SW 1271 (cell line): ENCODE measurements around the gene PLD1.
"Not testable (repeated sequence)": the region's sequence is repeated elsewhere in the genome, so short reads cannot be mapped to it uniquely, and the experiment has no call there.

Experiments
- DNase-seq, 2 experiments: peaks; one replicate each; lab custom pipeline; 2025; lab: John Stamatoyannopoulos, UW

Gene PLD1

DNA sequence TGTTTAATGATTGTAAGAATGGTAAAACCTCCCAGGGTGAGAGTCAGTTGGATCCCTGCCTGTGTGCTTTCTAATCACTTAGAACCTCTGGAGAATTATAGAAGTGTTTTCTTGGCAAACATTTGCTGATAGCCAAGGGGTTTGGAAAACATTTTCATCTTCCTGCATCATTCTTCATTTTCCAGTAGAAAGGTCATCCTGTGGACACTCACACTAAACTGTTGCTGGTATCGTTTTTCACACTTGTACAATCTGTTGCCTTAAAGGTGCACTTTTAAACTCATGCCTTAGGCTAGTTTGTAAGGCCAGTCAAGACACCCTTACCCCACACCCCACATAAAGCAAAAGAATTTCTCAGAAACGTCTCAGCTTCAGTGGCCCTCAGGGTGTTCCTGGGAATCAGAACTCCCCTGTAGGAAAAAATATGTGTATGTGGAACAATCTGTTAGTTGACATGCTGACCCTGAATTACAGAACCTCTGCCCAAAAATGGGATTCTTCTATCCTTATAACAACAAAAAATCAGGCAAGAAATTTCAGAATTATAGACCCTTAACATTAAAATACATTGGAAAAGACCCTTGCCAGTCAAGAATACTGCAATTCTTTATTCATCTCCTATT is 5.8 kb upstream of the PLD1 start:
- no peak for DNase-seq

DNA sequence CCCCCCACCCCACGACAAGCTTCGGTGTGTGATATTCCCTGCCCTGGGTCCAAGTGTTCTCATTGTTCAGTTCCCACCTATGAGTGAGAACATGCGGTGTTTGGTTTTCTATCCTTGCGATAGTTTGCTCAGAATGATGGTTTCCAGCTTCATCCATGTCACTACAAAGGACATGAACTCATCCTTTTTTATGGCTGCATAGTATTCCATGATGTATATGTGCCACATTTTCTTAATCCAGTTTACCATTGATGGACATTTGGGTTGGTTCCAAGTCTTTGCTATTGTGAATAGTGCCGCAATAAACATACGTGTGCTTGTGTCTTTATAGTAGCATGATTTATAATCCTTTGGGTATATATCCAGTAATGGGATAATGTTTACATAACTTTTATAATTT is 4.4 kb upstream of the PLD1 start:
- not testable (repeated sequence) for DNase-seq

DNA sequence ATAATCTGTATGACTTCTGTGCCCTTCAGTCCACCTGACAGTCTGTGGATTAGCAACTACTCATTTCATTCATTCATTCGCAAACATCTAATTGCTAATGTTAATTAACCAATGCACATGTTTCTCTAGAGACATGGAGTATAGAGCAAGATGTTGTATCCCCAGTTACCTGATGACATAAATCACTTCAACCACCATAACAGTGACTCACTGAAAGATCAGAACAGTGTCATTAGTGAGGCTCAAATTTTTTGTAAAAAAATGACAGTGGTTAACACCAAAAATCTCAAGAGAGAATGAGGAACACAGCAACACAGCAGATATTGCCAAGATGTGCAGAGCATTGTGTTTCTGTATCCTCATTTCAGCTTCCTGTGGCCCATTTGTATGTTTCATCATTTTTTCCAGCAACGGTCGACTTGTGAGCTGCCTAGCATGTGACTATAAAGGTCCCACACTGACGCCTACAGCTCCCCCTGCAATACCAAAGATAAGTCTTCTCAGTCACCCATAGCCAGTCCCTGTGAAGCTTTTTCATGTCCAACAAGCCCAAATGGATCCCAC is 3.7 kb upstream of the PLD1 start:
- DNase-seq: no peak

DNA sequence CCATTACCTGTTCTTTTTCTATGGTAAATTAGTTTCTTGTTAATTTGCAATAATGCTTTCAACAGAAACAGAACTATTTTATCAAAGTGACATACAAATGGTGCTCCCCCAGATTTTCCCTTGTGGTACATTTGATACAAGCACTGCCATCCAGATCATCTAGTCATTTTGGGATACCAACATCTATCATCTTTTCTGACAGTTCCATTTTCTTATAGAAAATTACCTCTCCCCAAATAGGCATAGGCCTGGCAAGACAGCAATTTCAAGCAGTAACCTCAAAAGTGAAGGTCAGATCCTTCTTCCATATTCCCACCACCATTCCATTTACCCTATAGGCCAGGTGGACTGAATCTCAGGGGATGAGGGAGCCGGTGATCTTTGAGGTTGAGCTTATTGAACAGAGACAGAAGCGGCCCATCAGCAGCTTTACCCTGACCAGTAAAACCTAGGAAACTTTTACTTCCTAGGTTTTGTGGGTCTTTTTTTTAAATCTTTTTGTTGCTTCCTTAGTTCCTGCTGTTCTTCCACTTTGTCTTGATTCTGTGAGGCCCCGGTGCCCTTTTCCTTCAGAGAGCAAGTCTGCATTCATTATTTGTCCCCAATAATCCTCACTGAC is 3.1 kb upstream of the PLD1 start:
- DNase-seq: no peak

DNA sequence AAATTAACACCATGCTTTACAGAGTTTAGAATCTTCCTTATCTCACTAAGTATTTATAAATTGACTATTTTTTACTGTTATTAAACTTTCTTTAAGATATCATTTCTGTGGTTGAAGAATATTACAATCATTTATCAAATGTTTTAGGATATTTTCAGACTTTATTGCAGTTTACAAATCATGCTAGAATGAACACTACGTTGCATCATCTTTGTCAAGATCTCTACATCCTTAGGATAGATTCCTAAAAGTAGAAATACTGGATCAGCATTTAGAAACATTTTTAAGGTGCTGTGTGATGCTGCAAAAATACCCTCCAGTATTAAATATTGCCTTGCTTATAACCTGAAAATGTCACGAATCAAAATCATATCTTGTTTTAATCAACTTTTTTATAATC is 2.5 kb upstream of the PLD1 start:
- DNase-seq: no peak

DNA sequence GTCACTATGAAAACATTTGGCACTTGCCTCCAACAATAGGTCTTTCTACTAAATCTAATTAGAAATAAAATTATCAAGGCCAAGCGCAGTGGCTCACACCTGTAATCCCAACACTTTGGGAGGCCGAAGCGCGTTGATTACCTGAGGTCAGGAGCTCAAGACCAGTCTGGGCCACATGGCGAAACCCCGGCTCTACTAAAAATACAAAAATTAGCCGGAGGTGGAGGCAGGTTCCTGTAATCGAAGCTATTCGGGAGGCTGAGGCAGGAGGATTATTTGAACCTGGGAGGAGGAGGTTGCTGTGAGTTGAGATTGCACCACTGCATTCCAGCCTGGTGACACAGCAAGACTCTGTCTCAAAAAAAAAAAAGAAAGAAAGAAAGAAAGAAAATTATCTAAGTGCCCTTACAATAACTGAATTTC is 1.6 kb upstream of the PLD1 start:
- DNase-seq: peak in 1 of 2 experiments; percentile 36

DNA sequence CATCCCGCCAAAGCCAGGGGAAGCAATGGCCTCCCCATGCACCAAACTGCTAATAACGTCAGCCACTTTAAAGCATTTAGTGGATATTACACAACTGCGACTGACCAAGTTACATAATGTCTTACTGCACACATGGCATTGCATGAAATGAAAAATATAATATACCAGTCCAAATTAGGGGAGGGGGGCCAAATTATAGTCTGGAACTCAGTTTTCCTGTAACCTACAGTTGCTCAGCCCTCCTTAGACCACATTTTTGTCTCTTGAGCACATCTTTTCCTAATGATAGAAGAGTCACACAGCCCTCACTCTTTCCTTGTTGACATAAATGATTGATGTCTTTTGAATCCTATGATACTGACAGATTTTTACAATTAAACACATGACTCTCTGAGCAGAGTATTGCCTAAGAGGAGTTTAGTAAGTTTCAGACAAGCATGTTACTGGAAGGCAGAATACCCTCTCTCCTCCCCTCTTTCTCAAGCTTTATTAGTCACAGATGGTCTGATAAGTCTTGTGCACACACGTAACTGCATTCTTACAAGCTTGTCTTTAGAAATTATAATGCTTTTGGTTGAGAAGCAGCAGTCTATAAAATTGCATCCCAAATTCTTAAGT is 1.1 kb upstream of the PLD1 start:
- peak; percentile 22 to 65 for DNase-seq

DNA sequence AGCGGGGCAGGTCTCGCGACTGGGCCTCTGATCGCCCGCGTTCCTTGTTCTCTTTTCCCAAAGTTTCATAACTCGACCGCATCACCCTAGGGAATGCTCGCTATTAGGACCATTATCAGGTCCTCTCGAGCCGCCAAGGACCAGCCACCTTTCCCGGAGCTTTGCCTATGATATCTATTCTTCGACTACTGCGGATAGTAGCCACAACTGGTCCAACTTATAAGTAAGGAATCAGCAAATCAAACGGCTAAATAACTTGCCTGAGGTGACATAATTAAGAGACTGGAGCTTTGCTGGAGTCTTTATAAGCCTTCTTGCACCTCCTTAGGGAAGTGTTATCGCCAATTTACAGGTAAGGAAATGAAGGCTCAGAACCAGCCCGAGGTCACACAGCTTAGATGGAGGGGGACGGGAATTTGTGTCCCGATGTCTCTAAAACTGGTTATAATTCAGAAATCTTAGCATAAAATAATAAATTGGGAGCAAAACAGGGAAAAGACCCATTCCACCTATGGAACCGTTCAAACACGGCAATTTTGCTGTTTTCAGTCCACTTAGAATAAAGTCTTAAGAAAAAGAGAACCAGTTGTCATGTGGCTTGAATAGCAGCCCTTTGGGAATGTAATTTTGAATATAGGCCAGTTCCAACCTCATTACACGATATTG is 479 bp upstream of the PLD1 start:
- no peak for DNase-seq

DNA sequence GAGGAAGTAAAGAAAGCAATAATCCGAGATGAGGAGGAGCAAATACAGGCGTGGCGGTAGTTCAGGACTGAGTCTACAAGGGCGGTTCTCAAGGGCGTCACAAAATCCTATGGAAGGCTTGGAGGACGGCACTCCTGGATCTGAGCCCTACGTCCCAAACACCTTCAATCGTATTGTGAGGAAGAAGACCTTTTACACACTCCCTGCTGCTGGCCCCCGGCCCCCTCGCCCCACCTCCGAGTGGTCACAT is 747 bp downstream of the PLD1 start:
- peak in 1 of 2 experiments; percentile 84 for DNase-seq

DNA sequence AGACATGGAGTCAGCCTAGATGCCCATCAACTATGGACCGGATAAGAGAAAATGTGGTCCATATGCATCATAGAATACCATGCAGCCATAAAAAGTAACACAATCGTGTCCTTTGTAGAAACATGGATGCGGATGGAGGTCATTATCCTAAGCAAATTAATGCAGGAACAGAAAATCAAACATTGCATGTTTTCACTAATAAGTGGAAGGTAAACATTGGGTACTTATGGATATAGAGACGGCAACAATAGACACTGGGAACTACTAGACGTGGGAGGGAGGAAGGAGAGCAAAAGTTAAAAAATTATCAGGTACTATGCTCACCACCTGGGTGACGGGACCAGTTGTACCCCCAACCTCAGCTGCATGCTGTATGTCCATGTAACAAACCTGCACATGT is 2.5 kb downstream of the PLD1 start:
- no peak for DNase-seq

DNA sequence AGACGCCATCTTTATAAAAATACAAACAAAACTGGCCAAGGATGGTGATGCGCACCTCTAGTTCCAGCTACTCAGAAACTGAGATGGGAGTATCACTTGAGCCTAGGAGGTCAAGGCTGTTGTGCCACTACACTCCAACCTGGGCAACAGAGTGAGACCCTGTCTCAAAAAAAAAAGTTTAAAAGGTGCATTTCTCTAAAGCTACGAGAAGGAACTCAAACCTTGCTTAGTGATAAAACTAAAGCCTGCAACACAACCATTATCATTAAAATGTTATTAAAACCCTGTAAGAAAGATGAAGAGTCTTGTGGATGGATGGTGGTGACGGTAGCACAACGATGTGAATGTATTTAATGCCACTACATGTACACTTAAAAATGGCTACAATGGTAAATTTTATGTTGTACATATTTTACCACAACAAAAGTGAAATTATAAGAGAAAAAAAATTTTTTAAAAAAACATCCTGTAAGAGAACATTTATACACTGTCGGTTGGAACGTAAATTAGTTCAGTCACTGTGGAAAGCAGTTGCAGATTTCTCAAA is 3.1 kb downstream of the PLD1 start:
- no peak for DNase-seq

DNA sequence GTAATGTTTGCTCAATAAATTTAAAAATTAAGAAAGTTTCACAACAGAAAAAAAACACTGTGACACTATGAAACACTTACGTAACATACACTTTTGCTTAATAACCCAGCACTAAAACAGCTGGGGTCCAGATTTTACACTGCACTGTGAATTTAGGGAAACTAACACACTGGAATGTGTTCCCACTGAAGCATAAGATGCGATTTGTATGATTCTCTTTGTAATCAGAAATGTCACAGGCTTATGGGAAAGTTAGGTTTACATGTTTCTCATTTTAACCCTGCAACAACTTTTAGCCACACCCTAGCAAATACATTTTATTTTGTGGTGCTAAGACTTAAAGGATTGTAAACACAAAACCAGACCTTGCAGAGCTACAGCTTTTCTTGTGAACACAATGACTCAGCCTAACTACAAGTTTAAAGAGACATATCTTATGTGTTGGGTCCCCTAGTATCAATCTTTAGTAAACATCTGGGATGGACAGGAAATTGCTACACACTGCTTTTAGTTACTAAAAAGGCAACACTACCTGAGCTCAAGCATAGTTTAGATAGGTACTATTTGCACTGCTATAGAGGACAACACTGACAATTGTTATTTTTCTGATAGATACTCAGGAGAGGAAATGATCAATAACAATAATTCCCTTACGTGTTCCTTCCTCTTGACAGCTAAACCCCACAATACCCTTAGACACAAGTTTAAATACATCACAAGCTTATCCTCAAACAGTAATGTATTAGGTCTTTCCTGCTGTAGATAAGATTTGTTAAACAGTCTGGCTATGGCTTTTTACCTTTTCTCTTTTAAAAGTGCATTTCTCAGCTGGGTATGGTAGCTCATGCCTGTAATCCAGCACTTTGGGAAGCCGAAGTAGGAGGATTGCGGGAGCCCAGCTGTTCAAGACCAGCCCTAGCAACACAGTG is 3.8 kb downstream of the PLD1 start:
- peak in 1 of 2 experiments; percentile 41 for DNase-seq

DNA sequence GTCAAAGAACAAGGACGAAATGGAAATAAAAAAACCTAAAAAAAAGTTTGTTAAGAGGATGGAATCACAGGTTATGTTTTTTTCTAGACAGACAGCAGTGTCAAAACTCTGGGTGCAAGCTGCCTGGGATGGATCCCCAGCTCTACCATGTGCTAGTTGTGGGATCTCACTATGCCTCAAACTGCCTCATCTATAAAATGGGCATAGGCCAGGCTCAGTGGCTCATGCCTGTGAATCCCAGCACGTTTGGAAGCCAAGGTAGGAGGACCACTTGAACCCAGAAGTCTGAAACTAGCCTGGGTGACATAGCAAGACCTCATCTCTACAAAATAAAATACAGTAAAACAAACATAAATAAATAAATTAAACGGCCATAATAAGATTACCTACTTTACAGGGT is 4.6 kb downstream of the PLD1 start:
- no peak for DNase-seq

DNA sequence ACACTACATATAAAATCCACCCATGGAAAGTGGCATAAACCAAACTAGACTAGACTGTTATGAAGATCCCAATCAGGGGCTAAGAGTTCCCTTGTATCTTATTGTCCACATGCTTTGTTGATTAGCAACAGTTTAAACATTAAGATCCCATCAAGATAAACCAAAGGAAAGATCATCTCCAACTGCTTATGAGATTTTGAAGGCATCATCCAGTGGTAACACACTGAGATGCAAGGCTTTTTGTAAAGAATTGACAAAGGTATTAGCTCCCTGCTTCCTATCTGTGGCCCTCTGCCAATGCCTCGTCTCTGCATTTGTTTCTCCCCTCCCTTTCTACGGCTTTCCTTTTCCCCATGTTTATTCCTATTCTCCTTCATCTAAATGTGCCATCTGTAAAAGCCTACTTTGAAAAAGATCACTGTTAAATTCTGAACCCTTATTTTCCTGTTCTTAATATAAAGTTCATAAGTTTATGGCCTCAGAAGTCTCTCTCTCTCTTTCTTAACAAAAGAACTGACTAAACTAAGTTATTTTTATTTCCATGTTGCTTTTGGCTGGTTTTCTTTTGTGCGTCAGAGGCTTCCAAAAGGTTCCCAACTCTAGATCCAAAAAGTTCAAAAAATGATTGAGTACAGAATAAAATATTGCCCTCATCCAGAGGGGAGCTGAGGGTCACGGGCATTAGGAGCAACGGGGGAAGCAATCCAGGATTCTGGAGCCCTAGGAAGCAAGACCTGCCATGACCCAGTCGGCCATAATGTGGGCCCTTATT is 5.5 kb downstream of the PLD1 start:
- DNase-seq: no peak

DNA sequence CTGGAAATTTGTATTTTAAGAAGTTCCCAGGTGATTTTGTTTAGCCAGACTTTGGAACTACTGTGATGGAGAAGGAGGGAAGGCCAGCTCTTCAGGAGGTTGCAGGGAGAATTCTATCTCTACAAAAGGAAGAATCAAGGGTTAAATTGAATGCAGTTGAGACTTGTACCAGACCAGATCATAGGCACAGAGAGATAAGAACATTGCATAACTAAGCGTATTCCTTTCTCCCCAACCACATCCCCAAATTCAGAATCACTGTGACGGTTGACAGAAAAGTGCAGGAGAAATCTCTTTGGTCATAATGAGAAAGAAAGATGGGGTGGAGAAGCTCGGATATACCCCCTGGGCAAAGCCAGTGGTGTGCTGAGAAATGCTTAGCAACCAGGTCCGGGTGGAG is 7.2 kb downstream of the PLD1 start:
- DNase-seq: no peak

DNA sequence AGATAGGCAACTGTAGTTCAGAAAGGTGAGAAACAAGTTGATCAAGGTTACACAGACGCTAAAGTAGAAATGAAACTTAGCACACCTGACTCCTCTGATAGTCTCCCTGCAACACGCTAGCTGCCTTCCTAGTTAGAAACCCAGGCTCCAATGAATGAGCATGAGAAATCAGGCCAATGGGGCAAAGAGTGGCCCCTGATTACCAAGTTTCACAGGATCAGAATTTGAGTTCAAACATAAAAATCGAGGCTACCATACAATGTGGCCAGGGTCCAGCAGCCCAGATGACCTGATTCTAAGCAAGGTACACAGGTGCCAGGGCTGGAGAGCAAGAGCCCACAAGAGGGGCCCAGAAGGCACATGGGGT is 7.7 kb downstream of the PLD1 start:
- DNase-seq: no peak

DNA sequence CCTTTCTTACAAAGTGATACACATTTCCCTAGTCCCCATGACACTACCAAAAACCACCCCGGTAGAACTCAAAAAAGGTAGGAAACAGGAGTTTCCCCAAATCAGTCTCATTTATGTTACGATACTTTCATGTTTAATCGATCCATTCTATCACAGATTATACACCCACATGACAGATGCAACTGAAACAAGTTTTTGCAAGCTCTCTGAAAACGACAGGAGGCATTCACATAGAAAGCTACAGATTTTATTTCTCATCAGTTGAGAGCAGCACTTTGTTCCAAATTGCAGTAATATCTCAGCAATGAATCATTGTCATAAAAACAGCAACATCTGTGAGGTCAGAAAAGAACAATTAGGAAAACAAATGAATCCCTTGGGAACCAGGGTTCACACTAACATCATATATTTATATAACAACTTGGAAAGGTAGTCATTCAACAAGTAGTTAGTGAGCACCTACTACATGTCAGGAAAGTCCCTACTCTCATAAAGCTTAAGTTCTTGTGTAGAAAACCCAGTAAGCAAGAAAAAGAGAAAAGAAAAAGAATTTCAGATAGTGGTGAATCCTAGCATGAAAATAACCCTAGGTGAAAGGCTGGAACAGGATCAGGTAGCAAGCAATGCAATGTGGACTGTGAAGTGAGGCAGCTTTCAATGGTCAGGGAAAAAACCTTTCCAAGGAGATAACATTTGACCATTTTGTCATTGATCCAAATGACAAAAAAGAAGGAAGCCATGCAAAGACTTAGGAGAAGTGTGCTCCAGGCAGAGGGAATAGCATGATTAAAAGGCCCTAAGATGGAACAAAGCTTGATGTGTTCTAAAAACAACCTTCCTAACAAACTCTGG is 8.3 kb downstream of the PLD1 start:
- DNase-seq: peak in 1 of 2 experiments; percentile 80

DNA sequence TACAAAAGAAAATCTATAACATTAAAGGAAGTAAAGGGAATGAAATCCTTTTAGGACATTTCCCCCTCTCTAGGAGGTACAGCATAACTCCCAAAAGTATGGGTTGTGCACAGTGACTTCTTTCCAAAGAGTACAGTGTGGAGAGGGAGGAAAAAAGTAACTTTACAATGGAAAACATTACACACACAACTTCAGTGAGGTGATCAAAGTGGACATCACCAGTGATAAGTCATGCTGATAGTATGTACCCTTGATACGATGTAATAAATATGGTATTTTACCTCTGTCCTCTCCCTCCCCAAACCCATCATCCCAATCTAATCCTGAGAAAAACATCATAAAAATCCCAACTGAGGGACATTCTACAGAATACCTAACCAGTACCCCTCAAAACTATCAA is 10.8 kb downstream of the PLD1 start:
- no peak for DNase-seq

DNA sequence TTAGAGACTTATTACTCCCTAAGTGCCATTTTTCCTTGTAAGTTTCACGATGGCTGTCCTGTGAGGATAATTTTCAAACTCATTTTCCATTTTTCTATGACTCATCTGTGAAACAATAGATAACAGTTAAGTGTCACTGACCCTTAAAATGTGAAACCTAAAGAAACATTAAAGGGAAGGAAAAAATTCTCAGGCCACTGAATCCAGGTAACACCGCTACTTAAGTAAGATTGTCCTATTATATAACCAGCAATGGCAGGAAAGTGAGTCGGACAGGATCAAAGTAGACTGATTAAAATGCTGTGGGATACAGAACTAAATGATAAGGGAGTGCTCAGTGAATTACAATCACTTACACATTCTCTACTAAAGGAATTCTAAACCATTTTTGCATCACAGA is 12.4 kb downstream of the PLD1 start:
- no peak for DNase-seq

DNA sequence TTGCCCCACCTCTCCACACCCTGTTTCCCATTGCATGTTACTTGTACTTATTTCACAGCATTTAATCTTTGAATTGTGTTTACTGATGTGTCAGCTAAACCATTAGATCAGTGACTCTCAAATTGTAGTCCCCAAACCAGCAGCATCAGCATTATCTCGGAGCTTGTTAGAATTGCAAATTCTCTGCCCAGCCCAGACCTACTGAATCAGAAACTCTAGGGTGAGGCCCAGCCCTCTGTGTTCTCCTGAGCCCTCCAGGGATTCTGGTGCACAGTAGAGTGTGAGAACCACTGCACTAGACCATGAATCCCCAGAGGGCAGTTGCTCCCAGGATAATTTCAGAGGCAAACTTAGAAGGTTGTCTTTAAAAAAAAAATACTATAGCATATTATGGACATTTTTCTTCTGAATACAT is 13.0 kb downstream of the PLD1 start:
- DNase-seq: no peak
